A673 (cell line): Measurements from ENCODE around the gene ELOVL6.

ENCODE experiments used
- CTCF ChIP-seq: fragments of 300-800, 200-600 bp; sonication (generic); conservative IDR thresholded peaks from 2 replicates; pipeline ENCODE4 v1.5.1; 2017; ENCODE audit warnings: low read depth, mild to moderate bottlenecking, antibody characterized with exemption, low read length, moderate library complexity, mixed read lengths
- EZH2 ChIP-seq: fragments of 200-600 bp; sonication (generic); IDR thresholded peaks from 2 replicates; pipeline ENCODE4 v1.6.1; 2017; ENCODE audit warnings: borderline replicate concordance, low read depth, mild to moderate bottlenecking, mixed read lengths, antibody characterized with exemption, low read length; ENCODE audit not compliant: poor library complexity, severe bottlenecking

DNA sequence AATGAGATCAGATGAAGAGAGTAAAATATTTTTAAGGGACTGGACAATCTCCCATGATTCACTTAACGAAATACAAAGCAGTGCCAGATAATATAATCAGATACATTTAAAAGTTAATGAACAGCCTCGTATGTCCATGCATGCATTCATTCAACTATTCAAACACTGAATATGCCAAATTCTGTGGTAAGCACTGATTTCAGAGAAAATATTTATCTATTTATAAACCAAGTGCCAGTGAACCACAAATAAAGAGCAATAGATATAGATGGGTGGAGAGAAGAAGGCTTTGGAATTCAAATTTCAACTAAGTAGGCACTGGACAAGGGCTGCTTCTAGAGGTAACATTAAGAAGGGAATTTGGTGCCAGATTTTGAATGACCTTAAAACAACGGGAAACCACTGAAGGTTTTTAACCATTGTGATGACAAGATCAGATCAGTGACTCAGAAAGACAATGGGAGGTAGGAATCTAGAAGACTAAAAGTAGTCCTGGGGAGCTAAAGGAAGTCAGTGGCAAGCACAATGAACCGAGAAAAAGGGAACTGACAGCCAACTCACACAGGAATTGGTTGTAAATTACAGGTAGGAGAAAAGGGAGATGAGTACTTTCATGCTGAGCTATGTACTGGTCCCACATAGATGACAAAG is 14.2 kb downstream of the ELOVL6 start:
- TF ChIP-seq CTCF = no peak
- TF ChIP-seq EZH2 = no peak
